ENCODE results near the gene NIM1K.
"Not testable (repeated sequence)": the region's sequence is repeated elsewhere in the genome, so short reads cannot be mapped to it uniquely, and the experiment has no call there.

NIM1K gene

DNA sequence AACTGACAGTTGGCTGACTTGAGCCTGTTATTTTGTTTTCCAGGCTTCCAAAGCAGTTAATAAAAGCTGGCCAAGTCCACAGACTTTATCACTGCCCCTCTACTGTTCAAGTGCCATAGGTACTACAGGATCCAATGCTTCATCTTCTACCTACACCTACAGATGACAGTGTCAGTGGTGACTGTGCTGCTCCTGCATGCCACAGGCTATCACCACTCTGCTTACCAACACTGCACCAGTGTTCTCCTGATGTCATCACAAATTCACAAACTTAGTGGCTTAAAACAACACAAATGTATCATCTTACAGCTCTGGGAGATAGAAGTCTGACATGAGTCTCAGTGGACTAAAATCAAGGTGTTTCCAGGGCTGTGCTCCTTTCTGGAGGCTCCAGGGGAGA, 94.6 kb downstream of the NIM1K start:
- no peak for DNase-seq

- no peak for DNase-seq
Observed at GRCh38 chr5:43287493-43287892, 95.5 kb downstream of the NIM1K start.

DNA sequence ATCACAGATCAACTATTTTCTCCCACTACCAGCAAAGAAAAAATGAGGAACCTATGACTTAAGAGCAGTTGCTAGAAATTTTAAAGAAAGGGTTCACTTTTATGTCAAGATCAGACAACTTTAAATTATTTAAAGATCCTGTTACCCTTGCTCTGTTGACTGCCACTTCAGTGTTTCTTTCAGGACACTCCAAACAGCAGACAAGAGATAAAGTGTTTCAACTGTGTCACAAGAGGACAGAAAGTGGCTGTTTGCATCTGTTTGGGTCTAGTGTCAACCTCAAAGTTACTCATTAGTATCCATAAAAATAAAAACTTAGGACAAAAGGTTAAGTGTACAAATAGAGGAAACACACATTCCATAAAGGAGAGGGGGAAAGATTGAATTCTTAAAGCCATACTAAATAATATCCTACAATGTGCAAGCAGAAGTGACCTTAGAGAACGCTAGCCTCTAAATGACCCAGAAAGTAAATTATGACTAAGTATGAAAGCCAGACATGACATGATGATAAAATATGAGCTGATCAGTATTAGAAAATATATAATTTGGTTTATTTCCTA, 96.3 kb downstream of the NIM1K start:
- DNase-seq: no peak

- no peak for DNase-seq
Observed at GRCh38 chr5:43290726-43291125, 98.7 kb downstream of the NIM1K start.

GRCh38 chr5:43294226-43294625, 102.2 kb downstream of the NIM1K start:
- no peak for DNase-seq

DNA sequence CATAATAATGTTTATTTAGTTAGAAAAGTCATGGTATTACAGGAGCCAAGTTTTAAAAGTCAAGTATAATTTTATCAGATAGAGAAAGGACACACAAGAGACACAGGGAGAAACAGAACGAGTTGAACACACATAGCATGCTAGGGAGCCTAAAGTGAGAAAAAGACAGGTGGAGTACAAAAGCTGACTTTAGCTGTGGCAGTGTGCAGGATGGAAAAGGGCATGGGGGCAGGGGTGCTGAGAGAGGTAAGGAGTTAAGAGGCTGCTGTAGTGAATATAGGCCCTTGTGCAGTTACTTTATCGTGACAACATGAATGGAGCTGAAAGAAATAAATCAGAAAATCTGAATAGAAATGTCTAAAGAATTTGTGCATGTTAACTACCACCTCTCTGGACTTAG, 103.2 kb downstream of the NIM1K start:
- no peak for DNase-seq

DNA sequence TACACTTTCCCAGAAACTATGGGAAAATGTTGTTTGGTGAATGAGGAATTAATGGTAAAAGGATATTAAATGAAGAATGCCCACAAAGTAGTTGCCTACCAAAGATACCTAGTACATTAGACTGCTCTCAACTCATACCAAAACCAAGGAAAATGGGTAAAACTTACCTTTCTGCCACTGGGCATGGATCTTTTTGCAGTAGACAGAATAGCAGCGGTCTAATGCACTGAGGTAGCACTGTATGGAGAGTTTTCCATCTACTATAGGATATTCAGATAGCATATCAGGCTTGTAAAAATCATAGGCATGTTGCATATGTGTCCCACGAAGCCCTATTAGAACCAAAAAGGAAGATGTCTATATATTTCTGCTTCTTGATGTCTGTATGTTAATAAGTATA, 104.8 kb downstream of the NIM1K start:
- no peak for DNase-seq

GRCh38 chr5:43298443-43298842, 106.4 kb downstream of the NIM1K start:
- no peak for DNase-seq

GRCh38 chr5:43300112-43300511, 108.1 kb downstream of the NIM1K start:
- DNase-seq: no peak

DNA sequence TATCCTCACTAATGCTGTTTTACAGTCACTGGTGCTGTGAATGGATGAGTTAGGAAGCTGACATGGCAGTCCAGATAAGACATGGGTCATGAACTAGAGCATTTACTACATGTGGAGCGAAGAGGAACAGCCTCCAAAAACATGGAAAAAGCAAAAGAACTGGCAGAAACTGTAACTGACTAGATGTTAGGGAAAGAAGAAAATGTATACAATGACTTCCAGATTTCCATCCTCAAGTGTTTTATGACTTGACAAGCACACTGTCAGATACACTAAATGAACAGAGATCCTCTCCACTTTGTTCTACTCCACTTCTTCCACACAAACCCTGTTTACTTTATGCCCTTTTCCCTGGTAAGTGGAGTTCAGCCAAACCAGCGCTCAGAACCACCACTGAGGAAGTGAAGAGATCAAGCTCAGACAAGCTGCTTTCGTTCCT, 109.6 kb downstream of the NIM1K start:
- DNase-seq: no peak

DNA sequence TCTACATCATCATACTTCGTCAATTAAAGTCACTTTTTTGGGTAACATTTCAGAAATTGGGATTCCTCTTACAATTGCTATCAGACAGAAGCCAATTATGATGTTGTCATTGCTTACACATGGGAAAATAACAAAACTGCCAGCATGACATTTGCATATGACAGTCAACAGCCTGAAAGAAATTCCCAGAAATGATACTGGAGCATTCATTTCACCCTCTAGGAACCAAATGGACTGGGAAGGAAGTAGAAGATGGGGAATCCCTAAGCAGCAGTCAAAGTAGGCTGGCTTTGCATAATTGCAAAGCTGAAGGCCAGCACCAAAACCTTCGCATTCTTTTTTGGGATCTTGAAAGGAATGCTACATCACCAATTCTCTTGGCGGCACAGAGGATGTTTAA, 110.5 kb downstream of the NIM1K start:
- DNase-seq: no peak

- DNase-seq: no peak
Observed at GRCh38 chr5:43303242-43303641, 111.2 kb downstream of the NIM1K start.

DNA sequence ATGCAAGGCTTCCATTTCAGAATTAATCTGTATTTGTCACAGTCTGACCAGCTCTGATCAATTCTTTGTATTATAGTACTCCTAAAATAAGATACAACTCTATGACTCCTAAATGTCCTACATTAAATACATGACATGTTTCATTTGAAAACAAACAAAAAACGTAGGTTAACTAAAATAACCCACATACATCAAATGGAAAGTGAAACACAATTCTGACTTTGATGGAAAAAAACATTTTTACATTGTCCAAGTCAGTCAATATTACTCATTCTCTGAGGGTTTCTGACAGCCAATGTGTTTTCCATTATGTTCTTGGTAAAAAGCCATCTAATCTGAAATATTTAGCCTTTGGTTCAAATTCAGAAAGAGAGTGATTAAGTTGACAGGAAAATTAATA, 112.5 kb downstream of the NIM1K start:
- no peak for DNase-seq

DNA sequence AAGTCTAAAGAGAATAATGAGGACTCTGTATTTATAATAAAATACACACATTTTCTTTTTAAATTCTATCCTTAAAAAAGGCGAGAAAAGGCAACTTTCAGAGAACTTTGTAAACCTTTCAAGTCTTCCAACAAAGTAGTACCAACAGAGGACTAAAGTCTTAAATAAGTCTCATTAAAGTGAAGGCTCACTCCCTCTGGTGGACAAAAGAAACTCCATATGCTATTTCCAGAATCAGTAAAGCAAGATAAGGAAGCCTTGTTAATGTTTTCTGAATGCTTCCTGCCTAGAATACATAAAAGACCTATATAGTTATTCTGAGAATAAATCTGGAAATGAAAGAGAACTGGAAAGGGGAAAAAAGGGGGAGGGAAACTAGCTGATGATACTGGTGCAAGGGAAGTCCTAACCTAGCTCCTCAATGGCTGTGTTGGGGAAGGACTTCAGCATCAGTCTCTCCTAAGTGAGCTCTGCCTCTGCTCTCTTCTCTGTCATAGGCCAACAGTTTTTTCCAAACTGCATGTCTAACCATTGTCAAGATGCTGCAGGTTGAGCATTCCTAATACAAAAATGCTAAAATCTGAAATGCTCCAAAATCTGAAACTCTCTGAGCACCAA, 114.0 kb downstream of the NIM1K start:
- DNase-seq: peak; percentile 45

- DNase-seq: not testable (repeated sequence)
Observed at GRCh38 chr5:43306954-43307353, 114.9 kb downstream of the NIM1K start.

GRCh38 chr5:43309122-43309521, 117.1 kb downstream of the NIM1K start:
- DNase-seq: no peak

GRCh38 chr5:43309637-43310036, 117.6 kb downstream of the NIM1K start:
- DNase-seq: no peak

GRCh38 chr5:43312076-43312661, 120.1 kb downstream of the NIM1K start:
- DNase-seq: no peak

DNA sequence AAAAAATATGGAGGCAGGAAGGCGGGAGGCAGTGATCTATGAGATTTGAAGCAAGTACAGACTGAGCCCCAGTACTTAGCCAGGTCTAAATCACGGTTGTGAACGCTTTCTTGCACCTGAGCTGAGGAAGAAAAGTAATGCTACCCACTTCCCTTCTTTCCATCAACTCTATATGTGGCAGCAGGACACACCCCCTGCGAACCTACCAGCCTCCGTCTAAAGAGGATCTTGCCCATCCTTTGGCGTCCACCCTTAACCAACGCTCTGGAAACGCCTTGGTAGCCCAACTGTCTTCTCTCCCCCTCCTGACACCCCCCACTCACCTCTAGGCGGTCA, 120.6 kb downstream of the NIM1K start:
- DNase-seq: no peak

- peak; percentile 99 for DNase-seq
Observed at GRCh38 chr5:43313035-43313853, 121.2 kb downstream of the NIM1K start, which contains the start of gene HMGCS1. Gene HMGCS1 (minus strand): TSS chr5:43313412. CDS start chr5:43298965, 14,447 bp downstream.

DNA sequence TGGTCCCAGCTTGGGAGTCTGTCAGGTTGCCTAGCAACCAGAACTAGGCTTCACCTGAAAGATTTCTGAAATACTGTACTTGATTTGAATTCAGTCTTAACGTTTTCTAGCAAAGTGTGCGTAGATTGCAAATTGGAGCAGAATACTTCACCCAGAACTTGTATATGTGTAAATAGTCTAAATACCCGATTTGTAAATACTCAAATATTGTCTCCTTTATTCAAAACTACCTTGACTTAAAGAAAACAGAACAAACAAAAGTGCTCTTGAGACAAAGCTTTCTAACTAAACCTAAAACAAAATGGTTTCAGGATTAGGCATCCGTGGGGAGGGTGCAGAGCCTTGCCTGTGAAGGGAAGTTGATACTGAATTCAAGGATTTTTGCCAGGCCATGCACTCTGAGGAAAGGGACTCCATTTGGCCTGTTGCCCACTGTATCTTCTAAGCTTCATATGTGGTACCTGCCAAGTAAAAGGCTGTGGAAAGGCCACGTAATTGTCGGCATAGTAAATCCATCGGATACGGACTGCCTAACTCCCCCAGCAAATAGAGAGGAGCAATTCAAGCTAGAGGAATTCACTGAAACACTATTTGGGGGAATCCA, 121.9 kb downstream of the NIM1K start:
- peak; percentile 39 for DNase-seq

DNA sequence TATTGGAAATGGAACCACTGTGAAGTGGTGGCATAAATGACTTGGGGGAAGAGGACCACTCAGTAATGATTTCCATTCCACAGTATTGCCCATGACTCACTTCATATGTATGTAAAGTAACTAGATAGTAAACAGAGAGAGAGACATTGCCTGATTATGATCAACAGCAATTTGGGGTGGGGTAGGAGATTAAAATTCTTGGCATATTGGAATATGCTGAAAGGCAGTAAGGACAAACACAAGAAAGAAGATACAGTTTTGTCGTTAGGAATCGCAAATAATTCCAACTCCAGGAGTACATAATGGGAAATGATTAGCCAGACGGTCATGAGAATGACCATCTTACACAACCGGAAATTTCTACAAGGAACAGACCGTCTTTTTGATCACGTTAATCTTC, 122.7 kb downstream of the NIM1K start:
- DNase-seq: no peak

- DNase-seq: no peak
Observed at GRCh38 chr5:43315263-43315662, 123.2 kb downstream of the NIM1K start.

DNA sequence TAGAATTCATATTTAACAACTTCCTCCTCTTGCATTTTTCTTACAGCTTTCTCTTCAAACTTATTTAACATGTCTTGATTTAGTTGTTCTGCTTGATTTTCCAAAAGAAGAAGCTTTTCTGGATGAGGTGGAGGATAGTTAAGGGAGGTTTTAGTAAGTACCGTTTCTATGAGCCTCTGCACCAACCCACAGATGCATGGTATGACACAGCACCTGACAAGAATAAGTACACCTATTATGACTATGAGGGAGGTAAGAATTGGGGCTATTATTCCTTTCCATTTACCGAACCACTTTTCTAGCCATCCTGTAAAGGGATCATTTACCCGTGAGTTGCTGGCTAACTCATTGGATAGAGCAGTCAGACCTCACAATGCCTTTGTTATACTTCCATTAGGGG, 123.7 kb downstream of the NIM1K start:
- DNase-seq: no peak
